ENCODE measurements around the gene PARD3B. TPM values are rescaled to one million over a fixed set of nuclear protein-coding genes. Genes with fewer than 3 reads are reported as not detected.

PARD3B gene
- 1.4 and 2.7 TPM in 2 replicates for total RNA-seq

GRCh38 chr2:204544961-204545860 lies at the start of gene PARD3B:
Gene PARD3B (plus strand): TSS chr2:204545475. CDS start chr2:204546000, 525 bp downstream.

Measured in epithelial cell of alveolus of lung (primary cell).